Fibroblast of lung (primary cell): ENCODE data around the gene PTPRM.

Experiments
- EZH2 ChIP-seq: IDR thresholded peaks from 2 replicates; pipeline ENCODE4 v1.5.1; 2012; ENCODE audit warnings: low read length, control low read depth, mild to moderate bottlenecking; ENCODE audit errors: missing control alignments
- TF ChIP-seq, protein P1 (sequence below), 2 donors: IDR thresholded peaks in 1 of 2; conservative IDR thresholded peaks in 1 of 2; 1 replicate in 1 of 2; 2 replicates in 1 of 2; pipeline ENCODE4 v1.5.1; 2011 to 2012; ENCODE audit warnings: low read length in 2 of 2, control low read depth in 1 of 2, inconsistent platforms in 1 of 2, low read depth in 1 of 2, mild to moderate bottlenecking in 1 of 2

DNA sequence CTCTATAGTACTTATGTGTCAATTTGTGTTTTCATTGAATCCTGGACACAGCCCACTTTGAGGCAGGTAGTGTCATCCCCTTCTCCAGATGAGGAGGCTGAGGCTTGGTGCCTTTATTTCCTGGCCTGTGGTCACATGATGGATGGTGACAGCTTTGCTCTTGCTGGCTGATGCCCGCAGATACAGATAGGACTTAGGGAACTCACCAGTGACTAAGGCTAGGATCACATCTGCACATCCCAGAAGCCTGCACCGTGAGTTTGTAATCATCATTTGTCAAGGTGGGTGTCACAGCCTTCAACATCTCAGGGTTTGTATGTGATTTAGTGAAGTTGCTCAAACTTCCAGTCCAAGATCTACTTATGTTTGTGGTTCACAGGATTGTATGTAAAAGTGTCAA, 747.0 kb downstream of the PTPRM start:
- no peak for TF ChIP-seq EZH2
- TF ChIP-seq, protein P1, sequence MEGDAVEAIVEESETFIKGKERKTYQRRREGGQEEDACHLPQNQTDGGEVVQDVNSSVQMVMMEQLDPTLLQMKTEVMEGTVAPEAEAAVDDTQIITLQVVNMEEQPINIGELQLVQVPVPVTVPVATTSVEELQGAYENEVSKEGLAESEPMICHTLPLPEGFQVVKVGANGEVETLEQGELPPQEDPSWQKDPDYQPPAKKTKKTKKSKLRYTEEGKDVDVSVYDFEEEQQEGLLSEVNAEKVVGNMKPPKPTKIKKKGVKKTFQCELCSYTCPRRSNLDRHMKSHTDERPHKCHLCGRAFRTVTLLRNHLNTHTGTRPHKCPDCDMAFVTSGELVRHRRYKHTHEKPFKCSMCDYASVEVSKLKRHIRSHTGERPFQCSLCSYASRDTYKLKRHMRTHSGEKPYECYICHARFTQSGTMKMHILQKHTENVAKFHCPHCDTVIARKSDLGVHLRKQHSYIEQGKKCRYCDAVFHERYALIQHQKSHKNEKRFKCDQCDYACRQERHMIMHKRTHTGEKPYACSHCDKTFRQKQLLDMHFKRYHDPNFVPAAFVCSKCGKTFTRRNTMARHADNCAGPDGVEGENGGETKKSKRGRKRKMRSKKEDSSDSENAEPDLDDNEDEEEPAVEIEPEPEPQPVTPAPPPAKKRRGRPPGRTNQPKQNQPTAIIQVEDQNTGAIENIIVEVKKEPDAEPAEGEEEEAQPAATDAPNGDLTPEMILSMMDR (conservative IDR thresholded peaks at IDR 0.05 in 1 of 2, IDR thresholded peaks at IDR 0.05 in 1 of 2; ENCODE audit: low read depth in 1 of 2, low read length in 2 of 2) = no peak
